Heart left ventricle (tissue), 13 donors: ENCODE data around the gene FOXJ1.

Experiments used
- POLR2A ChIP-seq, 2 donors: fragments of 450-650 bp; IDR thresholded peaks; one replicate each; pipeline ENCODE4 v1.6.1; 2017; ENCODE audit warnings: antibody characterized with exemption in 2 of 2, mild to moderate bottlenecking in 2 of 2, moderate library complexity in 2 of 2
- TF ChIP-seq, protein P1 (sequence below), 12 donors: fragments of 200-600 bp; sonication (generic) in 4 of 12; IDR thresholded peaks; one replicate each; pipeline versions ENCODE4 v1.5.0 to v1.8.0; 2018 to 2022; ENCODE audit warnings: antibody characterized with exemption in 12 of 12, mild to moderate bottlenecking in 5 of 12
- donor health status: ischemic (EF 13 %, LVEDD 7.1; RV severe dilation, severe dysfunction).
- donor health status: DM: no; HTN: yes; CAD: no.
- donor health status: DM: no; HTN: no; CAD: no.
- donor health status: ischemic (EF 25% LVEDD 6.9; RV normal size, moderate dysfunction).
- donor health status: ischemic (EF 25% LVEDD 5.7; RV mildly dilated, moderate dysfunction).
- donor health status: ischemic (EF 35%, LVEDD 5.7; RV mildly dilated, moderate dysfunction).
- donor health status: nonischemic (EF 11% LVEDD 7.7; RV severe dilation, severe dysfunction).
- donor health status: DM: yes; HTN: yes; CAD: no.
- donor health status: PGD.
- donor health status: ischemic (EF 29% LVEDD 5.4; RV normal size, mild dysfunction).
- donor health status: nonischemic (EF 23%, LVEDD 6.1; RV moderate dilation, normal function).

DNA sequence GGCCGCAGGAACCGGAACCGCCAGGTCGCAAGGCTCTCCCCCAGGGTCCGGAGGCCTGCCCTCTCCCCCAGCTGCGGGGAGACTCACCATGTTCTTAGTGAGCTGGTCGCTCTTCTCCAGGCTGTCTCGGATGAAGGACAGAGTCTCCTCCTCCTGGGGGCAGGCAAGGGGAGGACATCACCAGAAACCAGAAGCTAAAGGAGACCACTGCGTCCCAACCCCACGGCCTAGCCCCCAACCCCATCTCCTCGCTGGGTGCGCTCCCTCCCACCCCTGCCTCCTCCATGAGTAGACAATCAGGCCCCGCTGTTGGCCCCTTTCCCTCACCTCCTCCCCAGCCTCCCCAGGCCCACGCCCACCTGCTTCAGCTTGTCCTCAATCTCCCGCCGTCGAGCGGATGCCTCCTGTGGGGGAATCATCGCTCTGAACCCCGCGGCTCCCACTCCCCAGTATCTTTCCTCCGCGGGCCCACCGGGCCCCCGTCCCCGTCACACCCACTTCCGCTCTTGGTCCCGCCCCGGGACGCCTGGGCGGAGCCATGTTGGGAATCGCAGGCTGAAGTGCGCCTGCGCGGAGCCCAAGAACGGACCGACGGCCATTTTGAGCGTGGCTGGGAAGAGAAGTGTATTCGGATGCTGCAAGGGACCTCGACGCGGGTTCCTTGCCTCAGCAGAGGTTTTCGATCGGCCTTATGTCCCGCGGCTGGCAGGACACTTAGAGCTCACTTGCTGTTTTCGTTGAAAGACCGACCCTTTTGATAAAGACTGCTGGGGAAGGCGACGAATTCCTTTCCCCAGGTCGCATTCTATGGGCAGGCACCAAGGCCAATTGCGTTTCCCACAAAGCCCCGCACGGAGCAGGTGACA, 37.5 kb downstream of the FOXJ1 start, which contains the start of gene EXOC7:
- TF ChIP-seq, protein P1, sequence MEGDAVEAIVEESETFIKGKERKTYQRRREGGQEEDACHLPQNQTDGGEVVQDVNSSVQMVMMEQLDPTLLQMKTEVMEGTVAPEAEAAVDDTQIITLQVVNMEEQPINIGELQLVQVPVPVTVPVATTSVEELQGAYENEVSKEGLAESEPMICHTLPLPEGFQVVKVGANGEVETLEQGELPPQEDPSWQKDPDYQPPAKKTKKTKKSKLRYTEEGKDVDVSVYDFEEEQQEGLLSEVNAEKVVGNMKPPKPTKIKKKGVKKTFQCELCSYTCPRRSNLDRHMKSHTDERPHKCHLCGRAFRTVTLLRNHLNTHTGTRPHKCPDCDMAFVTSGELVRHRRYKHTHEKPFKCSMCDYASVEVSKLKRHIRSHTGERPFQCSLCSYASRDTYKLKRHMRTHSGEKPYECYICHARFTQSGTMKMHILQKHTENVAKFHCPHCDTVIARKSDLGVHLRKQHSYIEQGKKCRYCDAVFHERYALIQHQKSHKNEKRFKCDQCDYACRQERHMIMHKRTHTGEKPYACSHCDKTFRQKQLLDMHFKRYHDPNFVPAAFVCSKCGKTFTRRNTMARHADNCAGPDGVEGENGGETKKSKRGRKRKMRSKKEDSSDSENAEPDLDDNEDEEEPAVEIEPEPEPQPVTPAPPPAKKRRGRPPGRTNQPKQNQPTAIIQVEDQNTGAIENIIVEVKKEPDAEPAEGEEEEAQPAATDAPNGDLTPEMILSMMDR (IDR thresholded peaks at IDR 0.05), result peak in 2 of 12 donors; percentile 3 to 12
- TF ChIP-seq POLR2A (IDR thresholded peaks at IDR 0.05), result peak in 1 of 2 donors; percentile 57
